GM23338 (cell line): Measurements from ENCODE around the gene PRIMPOL. TPM values are rescaled to one million over a fixed set of nuclear protein-coding genes. Genes with fewer than 3 reads are reported as not detected.

ENCODE experiments used
- ATAC-seq: fragments of 200-7000 bp; cut with Tn5 transposase; 3 replicates; pipeline ENCODE4 v1.9.1; 2020
- DNase-seq: peaks from one replicate; pipeline ENCODE4 v3.0.0-alpha.2; 2015; ENCODE audit warnings: low spot score
- H2AFZ ChIP-seq: fragments of 200-600 bp; sonication (generic); 2 replicates; pipeline ENCODE4 v1.8.0; 2016; ENCODE audit warnings: antibody characterized with exemption, mild to moderate bottlenecking, moderate library complexity
- H3F3A ChIP-seq: fragments of 200-600 bp; sonication (generic); replicated peaks from 2 replicates; pipeline ENCODE4 v1.8.0; 2017; ENCODE audit warnings: antibody characterized with exemption, mixed run types, low read depth
- H3K27ac ChIP-seq: fragments of 200-600 bp; sonication (generic); 2 replicates; pipeline ENCODE4 v1.6.1; 2016; ENCODE audit warnings: low read depth
- H3K27me3 ChIP-seq: fragments of 200-600 bp; sonication (generic); 2 replicates; pipeline ENCODE4 v1.8.0; 2016; ENCODE audit warnings: mild to moderate bottlenecking, mixed run types, moderate library complexity; ENCODE audit not compliant: insufficient read depth
- H3K36me3 ChIP-seq: fragments of 200-600 bp; sonication (generic); 2 replicates; pipeline ENCODE4 v1.8.0; 2016; ENCODE audit warnings: mild to moderate bottlenecking; ENCODE audit not compliant: insufficient read depth
- H3K4me1 ChIP-seq: fragments of 200-600 bp; sonication (generic); 2 replicates; pipeline ENCODE4 v1.8.0; 2016; ENCODE audit warnings: mild to moderate bottlenecking, moderate library complexity; ENCODE audit not compliant: insufficient read depth
- H3K4me2 ChIP-seq: fragments of 200-600 bp; sonication (generic); 2 replicates; pipeline ENCODE4 v1.7.1; 2017; ENCODE audit warnings: mixed run types
- H3K4me3 ChIP-seq: fragments of 200-600 bp; sonication (generic); 2 replicates; pipeline ENCODE4 v1.6.1; 2016; ENCODE audit warnings: mixed run types
- H3K79me2 ChIP-seq: fragments of 200-600 bp; sonication (generic); replicated peaks from 2 replicates; pipeline ENCODE4 v1.8.0; 2017; ENCODE audit warnings: mild to moderate bottlenecking; ENCODE audit not compliant: insufficient read depth
- H3K9me2 ChIP-seq: fragments of 200-600 bp; sonication (generic); 2 replicates; pipeline ENCODE4 v1.8.0; 2017; ENCODE audit not compliant: insufficient read depth
- H4K20me1 ChIP-seq: fragments of 200-600 bp; sonication (generic); replicated peaks from 2 replicates; pipeline ENCODE4 v1.8.0; 2017; ENCODE audit warnings: mild to moderate bottlenecking; ENCODE audit not compliant: insufficient read depth
- H3K27ac Mint-ChIP-seq: 2 replicates; pipeline ENCODE4 v1.8.0; 2020; ENCODE audit warnings: inconsistent platforms, mild to moderate bottlenecking, moderate library complexity, mixed read lengths
- H3K27me3 Mint-ChIP-seq: 3 replicates; pipeline ENCODE4 v1.8.0; 2022; ENCODE audit warnings: low read depth, mild to moderate bottlenecking, moderate library complexity, mixed read lengths, inconsistent platforms; ENCODE audit not compliant: insufficient read depth, poor library complexity
- H3K36me3 Mint-ChIP-seq: 3 replicates; pipeline ENCODE4 v1.8.0; 2021; ENCODE audit warnings: low read depth, mild to moderate bottlenecking, inconsistent platforms, moderate library complexity, mixed read lengths
- H3K4me1 Mint-ChIP-seq: 3 replicates; pipeline ENCODE4 v1.8.0; 2020; ENCODE audit warnings: mild to moderate bottlenecking, inconsistent platforms, mixed read lengths
- H3K4me3 Mint-ChIP-seq: 3 replicates; pipeline ENCODE4 v1.8.0; 2021; ENCODE audit warnings: moderate library complexity, mild to moderate bottlenecking, inconsistent platforms, mixed read lengths
- H3K9me3 Mint-ChIP-seq: 3 replicates; pipeline ENCODE4 v1.8.0; 2020; ENCODE audit warnings: moderate library complexity, mild to moderate bottlenecking, inconsistent platforms, mixed read lengths
- CREB1 ChIP-seq: fragments of 250-450 bp; sonication (Bioruptor Pico); IDR thresholded peaks from 2 replicates; pipeline ENCODE4 v1.5.0; 2020; ENCODE audit warnings: low read depth, mild to moderate bottlenecking, moderate library complexity
- EZH2 ChIP-seq: fragments of 200-600 bp; sonication (generic); IDR thresholded peaks from one replicate; pipeline ENCODE4 v1.8.0; 2017; ENCODE audit warnings: antibody characterized with exemption, mild to moderate bottlenecking, low read depth; ENCODE audit not compliant: unreplicated experiment
- EZH2phosphoT487 ChIP-seq: fragments of 200-600 bp; sonication (generic); IDR thresholded peaks from one replicate; pipeline ENCODE4 v1.8.1; 2018; ENCODE audit warnings: antibody characterized with exemption; ENCODE audit not compliant: unreplicated experiment
- JUNB ChIP-seq: IDR thresholded peaks from one replicate; pipeline ENCODE4 v1.6.1; 2016; ENCODE audit warnings: antibody characterized with exemption; ENCODE audit not compliant: unreplicated experiment
- POLR2AphosphoS5 ChIP-seq: IDR thresholded peaks from 2 replicates; pipeline ENCODE4 v1.6.1; 2016; ENCODE audit warnings: antibody characterized with exemption, low read depth
- STAT1 ChIP-seq: IDR thresholded peaks from one replicate; pipeline ENCODE4 v1.6.1; 2016; ENCODE audit warnings: antibody characterized with exemption; ENCODE audit not compliant: unreplicated experiment
- ZNF114 ChIP-seq: fragments of 250-450 bp; sonication (Bioruptor Pico); IDR thresholded peaks from 2 replicates; pipeline ENCODE4 v1.5.0; 2020; ENCODE audit warnings: mild to moderate bottlenecking, moderate library complexity
- ZNF331 ChIP-seq: fragments of 250-450 bp; sonication (Bioruptor Pico); IDR thresholded peaks from 2 replicates; pipeline ENCODE4 v1.5.0; 2020; ENCODE audit warnings: low read depth, mild to moderate bottlenecking, moderate library complexity
- polyA plus RNA-seq: library from polyadenylated mRNA; unstranded; fragments of >200 nt; fragmentation: Nextera tagmentation; extraction: Ambion mirVana; gene quantifications from 2 replicates; pipeline ENCODE4 v1.2.1, GENCODE V29; 2016
- total RNA-seq: library from RNA; depleted of rRNA; stranded (reverse); fragments of >200 nt; shearing (Covaris generic); gene quantifications from 2 replicates; pipeline ENCODE4 v1.2.3, GENCODE V29; 2014
- TF ChIP-seq, protein P1 (sequence below): IDR thresholded peaks from one replicate; pipeline ENCODE4 v1.6.1; 2018; ENCODE audit warnings: antibody characterized with exemption; ENCODE audit not compliant: unreplicated experiment
- TF ChIP-seq, protein P2 (sequence below), 2 experiments: fragments of 200-600 bp in 1 of 2; sonication (generic) in 1 of 2; conservative IDR thresholded peaks; 2 replicates each; pipeline versions ENCODE4 v1.5.1 to v1.6.1; 2016 to 2017; ENCODE audit warnings: antibody characterized with exemption in 2 of 2, low read depth in 2 of 2, mild to moderate bottlenecking in 2 of 2, moderate library complexity in 1 of 2
- TF ChIP-seq, protein P3 (sequence below): fragments of 250-450 bp; sonication (Bioruptor Pico); IDR thresholded peaks from 2 replicates; pipeline ENCODE4 v1.5.0; 2020; ENCODE audit warnings: mild to moderate bottlenecking, moderate library complexity

Gene PRIMPOL
- total and polyA plus RNA-seq, 2 experiments from 2014 or later, result 3.5 to 9.6 TPM

DNA sequence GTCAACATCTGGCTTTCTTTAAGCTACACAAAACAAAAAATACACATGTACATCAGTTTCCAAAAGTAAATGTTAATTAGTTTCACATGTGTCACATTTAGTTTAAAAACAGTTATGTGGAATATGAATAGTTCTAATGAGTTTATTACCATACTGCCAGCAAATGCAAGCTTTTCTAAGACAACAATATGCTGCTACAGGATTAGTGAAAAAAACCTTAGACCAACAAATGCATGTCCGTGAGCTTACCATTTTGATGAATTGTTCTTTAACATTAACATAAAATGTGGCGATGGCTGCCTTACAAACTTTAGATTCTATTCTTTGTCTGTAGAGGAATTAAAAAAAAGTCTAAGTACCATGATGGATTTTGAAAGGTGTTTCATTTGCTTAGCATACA lies 52.6 kb downstream of the PRIMPOL start:
- TF ChIP-seq, protein P1, sequence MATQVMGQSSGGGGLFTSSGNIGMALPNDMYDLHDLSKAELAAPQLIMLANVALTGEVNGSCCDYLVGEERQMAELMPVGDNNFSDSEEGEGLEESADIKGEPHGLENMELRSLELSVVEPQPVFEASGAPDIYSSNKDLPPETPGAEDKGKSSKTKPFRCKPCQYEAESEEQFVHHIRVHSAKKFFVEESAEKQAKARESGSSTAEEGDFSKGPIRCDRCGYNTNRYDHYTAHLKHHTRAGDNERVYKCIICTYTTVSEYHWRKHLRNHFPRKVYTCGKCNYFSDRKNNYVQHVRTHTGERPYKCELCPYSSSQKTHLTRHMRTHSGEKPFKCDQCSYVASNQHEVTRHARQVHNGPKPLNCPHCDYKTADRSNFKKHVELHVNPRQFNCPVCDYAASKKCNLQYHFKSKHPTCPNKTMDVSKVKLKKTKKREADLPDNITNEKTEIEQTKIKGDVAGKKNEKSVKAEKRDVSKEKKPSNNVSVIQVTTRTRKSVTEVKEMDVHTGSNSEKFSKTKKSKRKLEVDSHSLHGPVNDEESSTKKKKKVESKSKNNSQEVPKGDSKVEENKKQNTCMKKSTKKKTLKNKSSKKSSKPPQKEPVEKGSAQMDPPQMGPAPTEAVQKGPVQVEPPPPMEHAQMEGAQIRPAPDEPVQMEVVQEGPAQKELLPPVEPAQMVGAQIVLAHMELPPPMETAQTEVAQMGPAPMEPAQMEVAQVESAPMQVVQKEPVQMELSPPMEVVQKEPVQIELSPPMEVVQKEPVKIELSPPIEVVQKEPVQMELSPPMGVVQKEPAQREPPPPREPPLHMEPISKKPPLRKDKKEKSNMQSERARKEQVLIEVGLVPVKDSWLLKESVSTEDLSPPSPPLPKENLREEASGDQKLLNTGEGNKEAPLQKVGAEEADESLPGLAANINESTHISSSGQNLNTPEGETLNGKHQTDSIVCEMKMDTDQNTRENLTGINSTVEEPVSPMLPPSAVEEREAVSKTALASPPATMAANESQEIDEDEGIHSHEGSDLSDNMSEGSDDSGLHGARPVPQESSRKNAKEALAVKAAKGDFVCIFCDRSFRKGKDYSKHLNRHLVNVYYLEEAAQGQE, result no peak
- TF ChIP-seq STAT1, result no peak
- TF ChIP-seq ZNF331, result no peak
- TF ChIP-seq, protein P2, sequence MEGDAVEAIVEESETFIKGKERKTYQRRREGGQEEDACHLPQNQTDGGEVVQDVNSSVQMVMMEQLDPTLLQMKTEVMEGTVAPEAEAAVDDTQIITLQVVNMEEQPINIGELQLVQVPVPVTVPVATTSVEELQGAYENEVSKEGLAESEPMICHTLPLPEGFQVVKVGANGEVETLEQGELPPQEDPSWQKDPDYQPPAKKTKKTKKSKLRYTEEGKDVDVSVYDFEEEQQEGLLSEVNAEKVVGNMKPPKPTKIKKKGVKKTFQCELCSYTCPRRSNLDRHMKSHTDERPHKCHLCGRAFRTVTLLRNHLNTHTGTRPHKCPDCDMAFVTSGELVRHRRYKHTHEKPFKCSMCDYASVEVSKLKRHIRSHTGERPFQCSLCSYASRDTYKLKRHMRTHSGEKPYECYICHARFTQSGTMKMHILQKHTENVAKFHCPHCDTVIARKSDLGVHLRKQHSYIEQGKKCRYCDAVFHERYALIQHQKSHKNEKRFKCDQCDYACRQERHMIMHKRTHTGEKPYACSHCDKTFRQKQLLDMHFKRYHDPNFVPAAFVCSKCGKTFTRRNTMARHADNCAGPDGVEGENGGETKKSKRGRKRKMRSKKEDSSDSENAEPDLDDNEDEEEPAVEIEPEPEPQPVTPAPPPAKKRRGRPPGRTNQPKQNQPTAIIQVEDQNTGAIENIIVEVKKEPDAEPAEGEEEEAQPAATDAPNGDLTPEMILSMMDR (conservative IDR thresholded peaks at IDR 0.05; ENCODE audit: low read depth in 2 of 2), result no peak
- TF ChIP-seq EZH2phosphoT487, result no peak
- TF ChIP-seq JUNB, result no peak
- Histone ChIP-seq H3K79me2 (peaks cover 11% of the 10 kb centered on the region), H3K4me3 (no peak overlapping the region), H3K4me2 (no peak overlapping the region), H3K9me2 (no peaks in the 10 kb centered on the region), H3K36me3 (peaks cover 53% of the 10 kb centered on the region), H2AFZ (no peak overlapping the region), H3K27me3 (no peaks in the 10 kb centered on the region), H3K27ac (no peak overlapping the region), H3K4me1 (no peaks in the 10 kb centered on the region), H4K20me1 (peaks cover 18% of the 10 kb centered on the region), H3F3A (no peaks in the 10 kb centered on the region)
- Mint-ChIP-seq H3K27ac (no peak overlapping the region), H3K4me3 (no peak overlapping the region), H3K36me3 (peaks cover 72% of the 10 kb centered on the region), H3K27me3 (peaks cover 5% of the 10 kb centered on the region), H3K4me1 (peaks cover 4% of the 10 kb centered on the region; the same call in 2 of the 3 replicates), H3K9me3 (no peaks in the 10 kb centered on the region)
- no peak for ATAC-seq
- DNase-seq, result no peak

DNA sequence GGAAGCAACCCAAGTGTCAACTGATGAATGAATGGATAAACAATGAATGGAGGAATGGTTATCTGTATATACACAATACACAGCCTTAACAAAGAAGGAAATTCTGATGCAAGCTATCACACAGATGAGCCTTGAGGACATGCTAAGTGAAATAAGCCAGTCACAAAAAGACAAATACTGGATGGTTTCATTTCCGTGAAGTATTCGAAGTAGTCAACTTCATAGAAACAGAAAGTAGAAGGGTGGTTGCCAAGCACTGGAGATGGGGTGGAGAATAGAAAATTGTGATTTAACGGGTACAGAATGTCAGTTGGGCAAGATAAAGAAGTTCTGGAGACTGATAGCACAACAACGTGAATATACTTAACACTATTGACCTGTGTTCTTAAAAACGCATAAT lies 56.2 kb downstream of the PRIMPOL start:
- Histone ChIP-seq H3K9me2 (no peaks in the 10 kb centered on the region), H4K20me1 (peaks cover 18% of the 10 kb centered on the region), H3K27ac (no peak overlapping the region), H3K4me1 (no peaks in the 10 kb centered on the region), H3K79me2 (peaks cover 11% of the 10 kb centered on the region), H3K27me3 (no peaks in the 10 kb centered on the region), H2AFZ (no peak overlapping the region), H3K4me3 (no peak overlapping the region), H3K36me3 (peaks cover 50% of the 10 kb centered on the region), H3K4me2 (no peak overlapping the region), H3F3A (no peaks in the 10 kb centered on the region)
- no peak for DNase-seq
- H3K27me3 Mint-ChIP-seq, result peaks cover 5% of the 10 kb centered on the region
- ATAC-seq, result no peak
- no peak overlapping the region; the same call in 1 of the 2 replicates for H3K27ac Mint-ChIP-seq
- H3K36me3 Mint-ChIP-seq, result peaks cover 80% of the 10 kb centered on the region
- no peaks in the 10 kb centered on the region for H3K9me3 Mint-ChIP-seq
- no peaks in the 10 kb centered on the region for H3K4me1 Mint-ChIP-seq
- H3K4me3 Mint-ChIP-seq, result no peak overlapping the region
- TF ChIP-seq CREB1 (no peak), POLR2AphosphoS5 (no peak), ZNF114 (no peak), EZH2 (no peak), EZH2phosphoT487 (no peak)
- TF ChIP-seq, protein P3, sequence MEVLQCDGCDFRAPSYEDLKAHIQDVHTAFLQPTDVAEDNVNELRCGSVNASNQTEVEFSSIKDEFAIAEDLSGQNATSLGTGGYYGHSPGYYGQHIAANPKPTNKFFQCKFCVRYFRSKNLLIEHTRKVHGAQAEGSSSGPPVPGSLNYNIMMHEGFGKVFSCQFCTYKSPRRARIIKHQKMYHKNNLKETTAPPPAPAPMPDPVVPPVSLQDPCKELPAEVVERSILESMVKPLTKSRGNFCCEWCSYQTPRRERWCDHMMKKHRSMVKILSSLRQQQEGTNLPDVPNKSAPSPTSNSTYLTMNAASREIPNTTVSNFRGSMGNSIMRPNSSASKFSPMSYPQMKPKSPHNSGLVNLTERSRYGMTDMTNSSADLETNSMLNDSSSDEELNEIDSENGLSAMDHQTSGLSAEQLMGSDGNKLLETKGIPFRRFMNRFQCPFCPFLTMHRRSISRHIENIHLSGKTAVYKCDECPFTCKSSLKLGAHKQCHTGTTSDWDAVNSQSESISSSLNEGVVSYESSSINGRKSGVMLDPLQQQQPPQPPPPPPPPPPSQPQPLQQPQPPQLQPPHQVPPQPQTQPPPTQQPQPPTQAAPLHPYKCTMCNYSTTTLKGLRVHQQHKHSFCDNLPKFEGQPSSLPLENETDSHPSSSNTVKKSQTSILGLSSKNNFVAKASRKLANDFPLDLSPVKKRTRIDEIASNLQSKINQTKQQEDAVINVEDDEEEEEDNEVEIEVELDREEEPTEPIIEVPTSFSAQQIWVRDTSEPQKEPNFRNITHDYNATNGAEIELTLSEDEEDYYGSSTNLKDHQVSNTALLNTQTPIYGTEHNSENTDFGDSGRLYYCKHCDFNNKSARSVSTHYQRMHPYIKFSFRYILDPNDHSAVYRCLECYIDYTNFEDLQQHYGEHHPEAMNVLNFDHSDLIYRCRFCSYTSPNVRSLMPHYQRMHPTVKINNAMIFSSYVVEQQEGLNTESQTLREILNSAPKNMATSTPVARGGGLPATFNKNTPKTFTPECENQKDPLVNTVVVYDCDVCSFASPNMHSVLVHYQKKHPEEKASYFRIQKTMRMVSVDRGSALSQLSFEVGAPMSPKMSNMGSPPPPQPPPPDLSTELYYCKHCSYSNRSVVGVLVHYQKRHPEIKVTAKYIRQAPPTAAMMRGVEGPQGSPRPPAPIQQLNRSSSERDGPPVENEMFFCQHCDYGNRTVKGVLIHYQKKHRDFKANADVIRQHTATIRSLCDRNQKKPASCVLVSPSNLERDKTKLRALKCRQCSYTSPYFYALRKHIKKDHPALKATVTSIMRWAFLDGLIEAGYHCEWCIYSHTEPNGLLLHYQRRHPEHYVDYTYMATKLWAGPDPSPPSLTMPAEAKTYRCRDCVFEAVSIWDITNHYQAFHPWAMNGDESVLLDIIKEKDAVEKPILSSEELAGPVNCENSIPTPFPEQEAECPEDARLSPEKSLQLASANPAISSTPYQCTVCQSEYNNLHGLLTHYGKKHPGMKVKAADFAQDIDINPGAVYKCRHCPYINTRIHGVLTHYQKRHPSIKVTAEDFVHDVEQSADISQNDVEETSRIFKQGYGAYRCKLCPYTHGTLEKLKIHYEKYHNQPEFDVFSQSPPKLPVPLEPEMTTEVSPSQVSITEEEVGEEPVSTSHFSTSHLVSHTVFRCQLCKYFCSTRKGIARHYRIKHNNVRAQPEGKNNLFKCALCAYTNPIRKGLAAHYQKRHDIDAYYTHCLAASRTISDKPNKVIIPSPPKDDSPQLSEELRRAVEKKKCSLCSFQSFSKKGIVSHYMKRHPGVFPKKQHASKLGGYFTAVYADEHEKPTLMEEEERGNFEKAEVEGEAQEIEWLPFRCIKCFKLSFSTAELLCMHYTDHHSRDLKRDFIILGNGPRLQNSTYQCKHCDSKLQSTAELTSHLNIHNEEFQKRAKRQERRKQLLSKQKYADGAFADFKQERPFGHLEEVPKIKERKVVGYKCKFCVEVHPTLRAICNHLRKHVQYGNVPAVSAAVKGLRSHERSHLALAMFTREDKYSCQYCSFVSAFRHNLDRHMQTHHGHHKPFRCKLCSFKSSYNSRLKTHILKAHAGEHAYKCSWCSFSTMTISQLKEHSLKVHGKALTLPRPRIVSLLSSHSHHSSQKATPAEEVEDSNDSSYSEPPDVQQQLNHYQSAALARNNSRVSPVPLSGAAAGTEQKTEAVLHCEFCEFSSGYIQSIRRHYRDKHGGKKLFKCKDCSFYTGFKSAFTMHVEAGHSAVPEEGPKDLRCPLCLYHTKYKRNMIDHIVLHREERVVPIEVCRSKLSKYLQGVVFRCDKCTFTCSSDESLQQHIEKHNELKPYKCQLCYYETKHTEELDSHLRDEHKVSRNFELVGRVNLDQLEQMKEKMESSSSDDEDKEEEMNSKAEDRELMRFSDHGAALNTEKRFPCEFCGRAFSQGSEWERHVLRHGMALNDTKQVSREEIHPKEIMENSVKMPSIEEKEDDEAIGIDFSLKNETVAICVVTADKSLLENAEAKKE (CRISPR knock-in tag), result no peak
